Measurements from ENCODE around the gene ARFGAP1. TPM values are rescaled to one million over a fixed set of nuclear protein-coding genes. Genes with fewer than 3 reads are reported as not detected.
A peak's percentile ranks its signal among the peaks of the same experiment; 100 is the strongest.

Gene ARFGAP1
- total and polyA plus RNA-seq, 2 donors from 2014 or later = 40.4 to 84.3 TPM

GRCh38 chr20:63262836-63263235 lies 9.8 kb upstream of the ARFGAP1 start:
- H3K4me1 ChIP-seq (ENCODE audit: control insufficient read depth in 2 of 3, insufficient read depth in 2 of 3, low read depth in 1 of 3, low read length in 3 of 3) = peaks cover 0 to 3% (median 0%) of the 10 kb centered on the region in 3 donors
- H3K9ac ChIP-seq (ENCODE audit: low read length in 3 of 3) = no peak overlapping the region
- no peaks in the 10 kb centered on the region for H3K27me3 ChIP-seq (ENCODE audit: control insufficient read depth, insufficient read depth, low read length)
- H3K4me3 ChIP-seq (ENCODE audit: low read length in 3 of 3) = no peak overlapping the region
- DNase-seq (no peak), FAIRE-seq (no peak)
- no peaks in the 10 kb centered on the region for H3K9me3 ChIP-seq (ENCODE audit: control insufficient read depth in 2 of 3, insufficient read depth in 1 of 3, low read length in 3 of 3)
- no peaks in the 10 kb centered on the region for H3K36me3 ChIP-seq (ENCODE audit: control insufficient read depth in 2 of 3, insufficient read depth in 3 of 3, low read length in 3 of 3)
- no peak overlapping the region for H3K27ac ChIP-seq (ENCODE audit: low read depth in 2 of 2, low read length in 2 of 2)
- TF ChIP-seq, protein P1, sequence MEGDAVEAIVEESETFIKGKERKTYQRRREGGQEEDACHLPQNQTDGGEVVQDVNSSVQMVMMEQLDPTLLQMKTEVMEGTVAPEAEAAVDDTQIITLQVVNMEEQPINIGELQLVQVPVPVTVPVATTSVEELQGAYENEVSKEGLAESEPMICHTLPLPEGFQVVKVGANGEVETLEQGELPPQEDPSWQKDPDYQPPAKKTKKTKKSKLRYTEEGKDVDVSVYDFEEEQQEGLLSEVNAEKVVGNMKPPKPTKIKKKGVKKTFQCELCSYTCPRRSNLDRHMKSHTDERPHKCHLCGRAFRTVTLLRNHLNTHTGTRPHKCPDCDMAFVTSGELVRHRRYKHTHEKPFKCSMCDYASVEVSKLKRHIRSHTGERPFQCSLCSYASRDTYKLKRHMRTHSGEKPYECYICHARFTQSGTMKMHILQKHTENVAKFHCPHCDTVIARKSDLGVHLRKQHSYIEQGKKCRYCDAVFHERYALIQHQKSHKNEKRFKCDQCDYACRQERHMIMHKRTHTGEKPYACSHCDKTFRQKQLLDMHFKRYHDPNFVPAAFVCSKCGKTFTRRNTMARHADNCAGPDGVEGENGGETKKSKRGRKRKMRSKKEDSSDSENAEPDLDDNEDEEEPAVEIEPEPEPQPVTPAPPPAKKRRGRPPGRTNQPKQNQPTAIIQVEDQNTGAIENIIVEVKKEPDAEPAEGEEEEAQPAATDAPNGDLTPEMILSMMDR (IDR thresholded peaks at IDR 0.05; ENCODE audit: borderline replicate concordance, extremely low read depth, insufficient read depth) = no peak
- intact Hi-C loops (cut with DNase I) = no loop called here

DNA sequence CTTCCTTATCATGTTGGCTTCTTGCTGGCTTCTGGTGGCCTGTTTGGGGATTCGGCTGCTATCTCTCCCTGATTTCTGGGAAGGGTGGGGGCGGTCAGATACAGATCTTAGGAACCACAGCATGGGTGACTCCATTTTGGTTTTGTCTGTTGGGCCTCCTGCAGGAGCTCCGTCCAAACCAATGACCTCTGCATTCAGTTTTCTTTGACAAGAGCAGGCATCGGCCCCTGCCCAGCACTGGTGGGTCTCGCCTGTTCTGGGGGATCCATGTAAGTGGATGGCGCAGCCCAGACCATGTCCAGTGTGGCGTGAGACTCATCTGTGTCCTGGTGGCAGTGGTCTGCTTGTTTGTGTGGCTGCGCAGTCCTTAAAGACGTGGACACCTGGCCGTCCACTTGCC lies 8.6 kb upstream of the ARFGAP1 start:
- Histone ChIP-seq H3K9me3 (ENCODE audit: control insufficient read depth in 2 of 3, insufficient read depth in 1 of 3, low read length in 3 of 3) (no peaks in the 10 kb centered on the region), H3K4me1 (ENCODE audit: control insufficient read depth in 2 of 3, insufficient read depth in 2 of 3, low read depth in 1 of 3, low read length in 3 of 3) (peaks cover 0 to 3% (median 0%) of the 10 kb centered on the region in 3 donors), H3K36me3 (ENCODE audit: control insufficient read depth in 2 of 3, insufficient read depth in 3 of 3, low read length in 3 of 3) (no peaks in the 10 kb centered on the region), H3K27me3 (ENCODE audit: control insufficient read depth, insufficient read depth, low read length) (no peaks in the 10 kb centered on the region), H3K4me3 (ENCODE audit: low read length in 3 of 3) (no peak overlapping the region), H3K9ac (ENCODE audit: low read length in 3 of 3) (no peak overlapping the region), H3K27ac (ENCODE audit: low read depth in 2 of 2, low read length in 2 of 2) (no peak overlapping the region)
- FAIRE-seq = no peak
- DNase-seq = no peak
- TF ChIP-seq, protein P1 (IDR thresholded peaks at IDR 0.05; ENCODE audit: borderline replicate concordance, extremely low read depth, insufficient read depth) = no peak
- intact Hi-C loops (cut with DNase I) = no loop called here

GRCh38 chr20:63264519-63264918 lies 8.1 kb upstream of the ARFGAP1 start:
- Histone ChIP-seq H3K9me3 (ENCODE audit: control insufficient read depth in 2 of 3, insufficient read depth in 1 of 3, low read length in 3 of 3) (no peaks in the 10 kb centered on the region), H3K36me3 (ENCODE audit: control insufficient read depth in 2 of 3, insufficient read depth in 3 of 3, low read length in 3 of 3) (no peaks in the 10 kb centered on the region), H3K4me1 (ENCODE audit: control insufficient read depth in 2 of 3, insufficient read depth in 2 of 3, low read depth in 1 of 3, low read length in 3 of 3) (peaks cover 0 to 3% (median 0%) of the 10 kb centered on the region in 3 donors), H3K27me3 (ENCODE audit: control insufficient read depth, insufficient read depth, low read length) (no peaks in the 10 kb centered on the region), H3K27ac (ENCODE audit: low read depth in 2 of 2, low read length in 2 of 2) (no peak overlapping the region), H3K4me3 (ENCODE audit: low read length in 3 of 3) (no peak overlapping the region), H3K9ac (ENCODE audit: low read length in 3 of 3) (no peak overlapping the region)
- no peak for FAIRE-seq
- intact Hi-C loops (cut with DNase I) = no loop called here
- peak in 2 of 5 donors; percentile 66 to 76 for DNase-seq
- TF ChIP-seq, protein P1 (IDR thresholded peaks at IDR 0.05; ENCODE audit: borderline replicate concordance, extremely low read depth, insufficient read depth) = no peak
